ENCODE results near the gene FAHD1.

FAHD1 gene

GRCh38 chr16:1820946-1821290 is 6.1 kb upstream of the FAHD1 start:
- Histone ChIP-seq H3K27me3 (ENCODE audit: insufficient read depth, low read length, poor library complexity) (no peaks in the 10 kb centered on the region), H2AFZ (ENCODE audit: low read depth, low read length) (no peak overlapping the region), H3K9me3 (ENCODE audit: insufficient read depth, low read length, severe bottlenecking) (no peaks in the 10 kb centered on the region), H3K27ac (ENCODE audit: low read length) (no peak overlapping the region), H3K4me3 (ENCODE audit: low read depth in 1 of 2, low read length in 2 of 2) (no peak overlapping the region), H4K20me1 (ENCODE audit: insufficient read depth, low read length) (peaks cover 21% of the 10 kb centered on the region), H3K79me2 (ENCODE audit: insufficient read depth, low read length) (peaks cover 29% of the 10 kb centered on the region), H3K36me3 (ENCODE audit: insufficient read depth, low read length) (peaks cover 64% of the 10 kb centered on the region), H3K4me1 (ENCODE audit: insufficient read depth, low read length) (peaks cover 22% of the 10 kb centered on the region), H3K9ac (ENCODE audit: low read depth, low read length) (no peak overlapping the region), H3K4me2 (ENCODE audit: insufficient read depth, low read length) (no peak overlapping the region)
- no peak for ATAC-seq (ENCODE audit: insufficient read depth, low read depth)
- TF ChIP-seq CTCF (IDR thresholded peaks at IDR 0.05; ENCODE audit: borderline replicate concordance, extremely low read depth, low read length, poor library complexity, severe bottlenecking) (no peak), EZH2 (IDR thresholded peaks at IDR 0.05; ENCODE audit: borderline replicate concordance, low read depth, low read length, severe bottlenecking) (no peak)
- DNase-seq = no peak

- Histone ChIP-seq H3K36me3 (ENCODE audit: insufficient read depth, low read length) (peaks cover 55% of the 10 kb centered on the region), H3K79me2 (ENCODE audit: insufficient read depth, low read length) (peaks cover 33% of the 10 kb centered on the region), H4K20me1 (ENCODE audit: insufficient read depth, low read length) (peaks cover 22% of the 10 kb centered on the region), H3K27me3 (ENCODE audit: insufficient read depth, low read length, poor library complexity) (no peaks in the 10 kb centered on the region), H3K27ac (ENCODE audit: low read length) (no peak overlapping the region), H3K9me3 (ENCODE audit: insufficient read depth, low read length, severe bottlenecking) (no peaks in the 10 kb centered on the region), H3K4me3 (ENCODE audit: low read depth in 1 of 2, low read length in 2 of 2) (no peak overlapping the region), H3K9ac (ENCODE audit: low read depth, low read length) (no peak overlapping the region), H3K4me1 (ENCODE audit: insufficient read depth, low read length) (peaks cover 23% of the 10 kb centered on the region), H3K4me2 (ENCODE audit: insufficient read depth, low read length) (no peak overlapping the region), H2AFZ (ENCODE audit: low read depth, low read length) (no peak overlapping the region)
- ATAC-seq (ENCODE audit: insufficient read depth, low read depth) (no peak), DNase-seq (no peak)
- TF ChIP-seq CTCF (IDR thresholded peaks at IDR 0.05; ENCODE audit: borderline replicate concordance, extremely low read depth, low read length, poor library complexity, severe bottlenecking) = no peak
- TF ChIP-seq EZH2 (IDR thresholded peaks at IDR 0.05; ENCODE audit: borderline replicate concordance, low read depth, low read length, severe bottlenecking) = no peak
Measured at GRCh38 chr16:1821861-1822611, 5.0 kb upstream of the FAHD1 start.

GRCh38 chr16:1822801-1823200 is 4.2 kb upstream of the FAHD1 start:
- Histone ChIP-seq H3K27me3 (ENCODE audit: insufficient read depth, low read length, poor library complexity) (no peaks in the 10 kb centered on the region), H4K20me1 (ENCODE audit: insufficient read depth, low read length) (peaks cover 22% of the 10 kb centered on the region), H3K9ac (ENCODE audit: low read depth, low read length) (no peak overlapping the region), H3K27ac (ENCODE audit: low read length) (no peak overlapping the region), H3K36me3 (ENCODE audit: insufficient read depth, low read length) (peaks cover 48% of the 10 kb centered on the region), H2AFZ (ENCODE audit: low read depth, low read length) (no peak overlapping the region), H3K4me2 (ENCODE audit: insufficient read depth, low read length) (no peak overlapping the region), H3K9me3 (ENCODE audit: insufficient read depth, low read length, severe bottlenecking) (no peaks in the 10 kb centered on the region), H3K79me2 (ENCODE audit: insufficient read depth, low read length) (peaks cover 41% of the 10 kb centered on the region), H3K4me3 (ENCODE audit: low read depth in 1 of 2, low read length in 2 of 2) (no peak overlapping the region), H3K4me1 (ENCODE audit: insufficient read depth, low read length) (peaks cover 30% of the 10 kb centered on the region)
- DNase-seq = no peak
- no peak for ATAC-seq (ENCODE audit: insufficient read depth, low read depth)
- no peak for TF ChIP-seq EZH2 (IDR thresholded peaks at IDR 0.05; ENCODE audit: borderline replicate concordance, low read depth, low read length, severe bottlenecking)
- no peak for TF ChIP-seq CTCF (IDR thresholded peaks at IDR 0.05; ENCODE audit: borderline replicate concordance, extremely low read depth, low read length, poor library complexity, severe bottlenecking)

All from DND-41 (cell line).